Epithelial cell of proximal tubule (primary cell): Measurements from ENCODE around the gene IGFBPL1. TPM values are rescaled to one million over a fixed set of nuclear protein-coding genes. Genes with fewer than 3 reads are reported as not detected.

Experiments
- DNase-seq: peaks from one replicate; pipeline ENCODE4 v3.0.0-alpha.2; 2011; ENCODE audit warnings: low read depth
- H3K4me3 ChIP-seq: 2 replicates; pipeline ENCODE4 v1.5.1; 2011; ENCODE audit warnings: low read depth, mild to moderate bottlenecking, low read length
- total RNA-seq: library from RNA; depleted of rRNA; stranded (reverse); fragments of >200 nt; gene quantifications from 2 replicates; pipeline ENCODE4 v1.2.3, GENCODE V29; 2015
- TF ChIP-seq, protein P1 (sequence below): conservative IDR thresholded peaks from 2 replicates; pipeline ENCODE4 v1.5.1; 2012; ENCODE audit warnings: low read depth, mild to moderate bottlenecking, low read length

The IGFBPL1 gene
- total RNA-seq, 1 donor from 2014 or later = 8.8 TPM

DNA sequence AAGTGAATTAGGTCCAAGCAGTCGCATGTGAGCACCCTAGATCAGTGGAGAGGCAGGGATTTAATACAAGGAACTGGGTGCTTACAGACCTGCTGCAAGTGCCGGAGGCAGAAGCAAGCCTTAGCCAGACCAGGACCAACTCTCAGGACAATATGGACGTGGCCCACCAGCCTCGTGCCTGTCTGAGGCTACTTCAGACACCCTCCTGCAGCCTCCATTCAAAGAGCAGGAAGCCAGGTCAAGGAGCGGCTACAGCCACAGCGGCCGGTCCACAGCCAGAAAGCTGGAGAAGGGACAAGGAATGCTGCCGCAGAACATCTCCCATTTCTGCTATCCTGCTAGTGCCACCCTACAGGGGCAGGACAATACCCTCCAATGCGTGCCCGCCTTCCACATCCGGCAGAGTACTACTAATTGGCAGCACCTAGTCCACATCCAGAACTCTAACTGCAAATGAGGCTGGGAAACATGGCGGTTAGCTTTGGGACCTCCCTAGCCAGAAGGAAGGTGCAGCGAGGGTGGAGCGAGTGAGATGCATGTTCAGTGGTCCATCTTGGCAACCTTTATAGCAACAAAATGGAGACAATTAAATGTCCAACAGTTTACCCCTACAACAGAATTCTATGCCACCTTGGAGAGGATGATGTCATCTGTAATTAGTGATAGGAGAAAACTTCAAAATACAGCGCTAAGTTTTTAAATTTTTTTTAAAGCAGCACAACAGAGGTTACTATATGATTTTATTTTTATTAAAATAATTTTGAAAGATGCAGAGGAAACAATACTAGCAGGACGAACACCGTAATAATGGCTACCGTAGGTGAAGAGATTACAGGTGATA, 32.8 kb downstream of the IGFBPL1 start:
- DNase-seq = no peak
- no peak overlapping the region for H3K4me3 ChIP-seq
- TF ChIP-seq, protein P1, sequence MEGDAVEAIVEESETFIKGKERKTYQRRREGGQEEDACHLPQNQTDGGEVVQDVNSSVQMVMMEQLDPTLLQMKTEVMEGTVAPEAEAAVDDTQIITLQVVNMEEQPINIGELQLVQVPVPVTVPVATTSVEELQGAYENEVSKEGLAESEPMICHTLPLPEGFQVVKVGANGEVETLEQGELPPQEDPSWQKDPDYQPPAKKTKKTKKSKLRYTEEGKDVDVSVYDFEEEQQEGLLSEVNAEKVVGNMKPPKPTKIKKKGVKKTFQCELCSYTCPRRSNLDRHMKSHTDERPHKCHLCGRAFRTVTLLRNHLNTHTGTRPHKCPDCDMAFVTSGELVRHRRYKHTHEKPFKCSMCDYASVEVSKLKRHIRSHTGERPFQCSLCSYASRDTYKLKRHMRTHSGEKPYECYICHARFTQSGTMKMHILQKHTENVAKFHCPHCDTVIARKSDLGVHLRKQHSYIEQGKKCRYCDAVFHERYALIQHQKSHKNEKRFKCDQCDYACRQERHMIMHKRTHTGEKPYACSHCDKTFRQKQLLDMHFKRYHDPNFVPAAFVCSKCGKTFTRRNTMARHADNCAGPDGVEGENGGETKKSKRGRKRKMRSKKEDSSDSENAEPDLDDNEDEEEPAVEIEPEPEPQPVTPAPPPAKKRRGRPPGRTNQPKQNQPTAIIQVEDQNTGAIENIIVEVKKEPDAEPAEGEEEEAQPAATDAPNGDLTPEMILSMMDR = no peak

DNA sequence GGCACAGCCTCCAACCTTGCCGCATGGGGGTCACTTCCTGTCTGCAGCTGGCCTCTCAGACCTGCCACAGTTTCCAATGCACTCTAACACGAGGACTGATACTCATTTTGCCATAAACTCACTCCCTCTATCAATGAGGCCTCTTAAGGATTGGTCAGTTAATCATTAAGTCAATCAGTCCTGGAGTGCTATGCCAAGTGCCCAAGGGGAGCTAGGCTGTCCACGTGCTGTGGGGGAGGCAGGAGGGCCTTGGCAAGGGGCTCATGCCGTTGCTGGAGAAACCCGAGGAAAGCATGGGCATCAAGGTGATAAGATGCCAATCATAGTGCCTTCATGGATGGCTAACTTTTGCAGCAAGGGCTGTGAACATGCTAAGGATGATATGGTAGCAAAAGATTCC, 33.4 kb downstream of the IGFBPL1 start:
- TF ChIP-seq, protein P1 = no peak
- no peak overlapping the region for H3K4me3 ChIP-seq
- no peak for DNase-seq

DNA sequence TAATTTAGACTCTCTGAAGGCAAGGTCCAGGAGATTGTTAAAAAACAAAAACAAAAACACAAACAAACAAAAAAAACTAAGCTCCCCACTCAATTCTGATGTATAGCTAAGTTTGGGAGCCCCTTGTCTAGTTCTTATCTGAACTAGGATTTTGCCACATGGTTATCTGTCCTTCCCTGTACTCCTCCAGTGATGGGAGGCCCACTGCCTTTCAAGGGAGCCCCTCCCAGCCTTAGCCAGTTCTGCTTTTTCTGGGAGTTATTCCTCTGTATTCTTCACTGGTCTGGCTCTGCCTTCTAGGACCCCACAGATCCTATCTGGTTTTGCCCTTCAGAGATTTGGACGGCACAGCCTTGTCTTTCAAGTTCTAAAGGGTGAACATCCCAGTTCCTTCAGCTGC, 33.8 kb downstream of the IGFBPL1 start:
- no peak for DNase-seq
- H3K4me3 ChIP-seq = no peak overlapping the region
- TF ChIP-seq, protein P1 = no peak

DNA sequence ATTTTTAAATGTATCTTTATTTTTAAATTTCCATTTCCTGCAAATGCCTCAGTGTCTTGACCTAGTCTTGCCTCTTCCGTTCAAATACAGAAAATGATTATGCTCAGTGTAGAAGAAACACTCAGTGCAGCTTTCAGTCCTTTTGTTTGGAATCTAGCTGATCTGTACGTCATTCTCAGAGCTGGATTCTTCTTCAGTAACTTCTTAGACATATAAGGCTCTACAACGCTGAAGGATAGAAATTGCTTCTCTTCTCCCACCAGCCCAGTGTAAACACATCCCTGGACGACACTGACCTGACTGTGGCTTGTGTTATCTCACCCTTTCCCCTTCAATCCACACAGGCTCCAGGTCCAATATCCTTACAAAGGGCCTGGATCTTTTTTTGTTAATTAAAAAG, 34.9 kb downstream of the IGFBPL1 start:
- H3K4me3 ChIP-seq = no peak overlapping the region
- TF ChIP-seq, protein P1 = no peak
- no peak for DNase-seq

DNA sequence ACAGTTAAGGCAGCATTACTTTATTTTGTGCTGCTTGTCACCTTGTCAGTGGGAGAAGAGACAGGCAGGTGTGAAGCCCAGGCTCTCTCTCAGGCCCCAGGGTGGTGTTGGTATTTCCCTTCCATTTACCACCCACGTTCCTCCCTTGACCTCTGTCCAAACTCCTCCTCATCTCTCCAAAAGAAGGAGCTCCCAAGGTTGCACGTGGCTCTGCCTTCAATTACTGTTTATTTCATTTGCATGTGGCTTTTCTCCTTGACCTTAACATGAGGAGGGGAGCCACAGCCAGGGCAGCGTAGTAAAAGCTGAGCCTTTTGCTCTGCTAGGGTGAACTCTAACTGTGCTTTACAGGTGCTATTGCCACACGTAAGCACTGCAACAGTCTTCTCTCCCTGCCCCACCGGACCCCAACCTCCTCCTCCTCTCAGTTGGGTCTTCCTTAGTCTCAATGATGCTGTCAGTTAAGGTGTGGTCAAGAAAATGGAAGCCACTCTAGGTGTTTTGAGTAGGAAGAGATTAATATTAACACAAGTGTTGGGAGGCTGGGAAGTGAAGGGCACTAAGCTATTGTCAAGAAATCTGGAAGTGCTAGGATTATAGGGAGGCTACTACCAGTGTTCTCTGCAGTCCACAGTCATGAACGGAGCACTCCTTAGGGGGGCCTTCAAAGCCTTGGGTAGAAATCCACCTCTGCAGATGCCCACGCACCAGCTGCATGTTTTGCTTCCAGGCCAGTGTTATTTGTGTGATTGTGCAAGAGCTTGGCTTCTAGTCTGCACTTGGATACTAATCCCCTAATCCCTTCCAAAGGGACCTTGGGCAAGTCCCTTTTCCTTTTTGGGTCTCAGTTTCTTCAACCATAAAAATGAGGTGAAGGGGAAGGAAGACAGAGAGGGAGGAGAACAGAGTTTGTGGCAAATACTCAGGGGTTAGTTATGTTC, 35.7 kb downstream of the IGFBPL1 start:
- no peak overlapping the region for H3K4me3 ChIP-seq
- TF ChIP-seq, protein P1 = no peak
- DNase-seq = no peak

DNA sequence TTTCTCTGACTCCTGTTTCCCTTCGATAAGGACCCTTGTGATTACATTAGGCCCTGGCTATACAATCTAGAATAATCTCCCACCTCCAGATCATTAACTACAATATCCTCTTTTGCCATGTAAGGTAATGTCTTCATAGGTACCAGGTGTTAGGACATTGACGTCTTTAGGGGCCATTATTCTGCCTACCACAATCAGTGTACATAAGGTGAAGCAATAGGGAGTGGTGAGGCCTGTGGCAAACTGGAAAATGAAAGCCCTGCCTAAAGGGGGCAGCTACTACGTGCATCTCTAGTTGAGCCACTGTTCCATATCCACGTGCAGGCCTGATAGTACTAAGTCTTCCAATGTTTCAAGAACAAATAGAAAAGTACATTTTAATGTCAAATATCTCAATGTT, 36.5 kb downstream of the IGFBPL1 start:
- TF ChIP-seq, protein P1 = no peak
- no peak overlapping the region for H3K4me3 ChIP-seq
- DNase-seq = no peak
